Fibroblast of mammary gland (primary cell): ENCODE measurements around the gene LONRF3.
"Not testable (repeated sequence)": the region's sequence is repeated elsewhere in the genome, so short reads cannot be mapped to it uniquely, and the experiment has no call there.

ENCODE experiments used
- DNase-seq: peaks from one replicate; pipeline ENCODE4 v3.0.0-alpha.2; 2010; ENCODE audit warnings: low read depth
- H3K4me3 ChIP-seq: 2 replicates; pipeline ENCODE4 v1.5.1; 2011; ENCODE audit warnings: low read depth, mild to moderate bottlenecking, low read length, moderate library complexity; ENCODE audit not compliant: control insufficient read depth
- CTCF ChIP-seq: conservative IDR thresholded peaks from 2 replicates; pipeline ENCODE4 v1.5.1; 2011; ENCODE audit warnings: low read depth, low read length, inconsistent platforms; ENCODE audit not compliant: control insufficient read depth, insufficient read depth

Gene LONRF3

GRCh38 chrX:119015407-119016237 is 41.2 kb downstream of the LONRF3 start:
- DNase-seq, result peak; percentile 90
- TF ChIP-seq CTCF, result no peak
- H3K4me3 ChIP-seq, result no peak overlapping the region

- no peak overlapping the region for H3K4me3 ChIP-seq
- TF ChIP-seq CTCF, result no peak
- DNase-seq, result no peak
Measured at GRCh38 chrX:119017077-119017476, 42.7 kb downstream of the LONRF3 start.

GRCh38 chrX:119025900-119026299 is 51.5 kb downstream of the LONRF3 start:
- no peak overlapping the region for H3K4me3 ChIP-seq
- TF ChIP-seq CTCF, result no peak
- DNase-seq, result no peak

GRCh38 chrX:119026344-119026743 is 51.9 kb downstream of the LONRF3 start:
- not testable (repeated sequence) for DNase-seq

GRCh38 chrX:119027960-119028732 is 53.7 kb downstream of the LONRF3 start:
- DNase-seq, H3K4me3 ChIP-seq: not testable (repeated sequence)

More at GRCh38 chrX:119026344-119026743, 51.9 kb downstream of the LONRF3 start:
- not testable (repeated sequence) for H3K4me3 ChIP-seq

GRCh38 chrX:119028733-119029330 is 54.4 kb downstream of the LONRF3 start:
- no peak for TF ChIP-seq CTCF
- DNase-seq, result no peak
- H3K4me3 ChIP-seq, result no peak overlapping the region

GRCh38 chrX:119029656-119030055 is 55.2 kb downstream of the LONRF3 start:
- not testable (repeated sequence) for DNase-seq, H3K4me3 ChIP-seq

- TF ChIP-seq CTCF, result no peak
- no peak for DNase-seq
- H3K4me3 ChIP-seq, result no peak overlapping the region
Measured at GRCh38 chrX:119030990-119031389, 56.6 kb downstream of the LONRF3 start.
